Nephron progenitor cell (in vitro differentiated cells): ENCODE data around the gene ENO1.
A peak's percentile ranks its signal among the peaks of the same experiment; 100 is the strongest.

Source experiments
- DNase-seq: peaks from one replicate; pipeline ENCODE4 v3.0.0; 2021
- H3K27ac Mint-ChIP-seq: 2 replicates; pipeline ENCODE4 v1.8.0; 2021; ENCODE audit warnings: mild to moderate bottlenecking, moderate library complexity, mixed read lengths
- H3K27me3 Mint-ChIP-seq: 2 replicates; pipeline ENCODE4 v1.8.0; 2021; ENCODE audit warnings: mild to moderate bottlenecking, low read depth, mixed read lengths; ENCODE audit not compliant: poor library complexity
- H3K36me3 Mint-ChIP-seq: 2 replicates; pipeline ENCODE4 v1.8.0; 2021; ENCODE audit warnings: low read depth, mixed read lengths
- H3K4me1 Mint-ChIP-seq: 2 replicates; pipeline ENCODE4 v1.8.0; 2021; ENCODE audit warnings: mixed read lengths
- H3K4me3 Mint-ChIP-seq: 2 replicates; pipeline ENCODE4 v1.8.0; 2021; ENCODE audit warnings: mild to moderate bottlenecking, moderate library complexity, mixed read lengths
- H3K9me3 Mint-ChIP-seq: 2 replicates; pipeline ENCODE4 v1.8.0; 2021; ENCODE audit warnings: mild to moderate bottlenecking, moderate library complexity, mixed read lengths
- TF ChIP-seq, protein P1 (sequence below): fragments of 200-600 bp; sonication (generic); IDR thresholded peaks from 2 replicates; pipeline ENCODE4 v1.5.0; 2021; ENCODE audit warnings: antibody characterized with exemption

Gene ENO1

DNA sequence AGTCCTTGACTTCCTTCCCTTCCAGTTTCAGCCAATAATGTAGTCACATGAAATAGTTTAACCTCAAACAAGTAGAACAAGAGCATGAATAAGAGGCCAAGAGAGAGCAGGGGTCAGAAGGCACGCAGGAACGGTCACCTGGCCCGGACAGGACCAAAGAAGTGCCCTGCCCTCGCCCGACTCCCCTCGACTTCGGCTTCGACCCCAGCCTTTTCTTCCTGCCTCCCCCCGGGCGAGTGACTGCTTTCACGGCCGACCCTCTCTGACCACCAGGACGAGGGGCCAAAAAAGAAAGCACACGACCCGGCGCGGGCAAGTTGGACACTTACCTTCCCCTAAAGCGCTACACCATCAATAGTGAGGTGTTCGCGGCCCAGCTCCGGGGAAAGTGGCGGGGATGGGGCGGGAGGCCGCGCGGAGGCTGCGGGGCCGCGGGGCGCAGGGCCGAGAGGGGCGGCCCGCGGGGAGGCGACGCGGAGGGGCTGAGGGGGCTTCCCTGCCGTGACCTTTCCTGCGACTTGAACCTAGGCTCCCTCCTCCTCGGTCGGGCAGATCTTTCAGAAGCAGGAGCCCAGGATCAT is 61.6 kb downstream of the ENO1 start:
- TF ChIP-seq, protein P1, sequence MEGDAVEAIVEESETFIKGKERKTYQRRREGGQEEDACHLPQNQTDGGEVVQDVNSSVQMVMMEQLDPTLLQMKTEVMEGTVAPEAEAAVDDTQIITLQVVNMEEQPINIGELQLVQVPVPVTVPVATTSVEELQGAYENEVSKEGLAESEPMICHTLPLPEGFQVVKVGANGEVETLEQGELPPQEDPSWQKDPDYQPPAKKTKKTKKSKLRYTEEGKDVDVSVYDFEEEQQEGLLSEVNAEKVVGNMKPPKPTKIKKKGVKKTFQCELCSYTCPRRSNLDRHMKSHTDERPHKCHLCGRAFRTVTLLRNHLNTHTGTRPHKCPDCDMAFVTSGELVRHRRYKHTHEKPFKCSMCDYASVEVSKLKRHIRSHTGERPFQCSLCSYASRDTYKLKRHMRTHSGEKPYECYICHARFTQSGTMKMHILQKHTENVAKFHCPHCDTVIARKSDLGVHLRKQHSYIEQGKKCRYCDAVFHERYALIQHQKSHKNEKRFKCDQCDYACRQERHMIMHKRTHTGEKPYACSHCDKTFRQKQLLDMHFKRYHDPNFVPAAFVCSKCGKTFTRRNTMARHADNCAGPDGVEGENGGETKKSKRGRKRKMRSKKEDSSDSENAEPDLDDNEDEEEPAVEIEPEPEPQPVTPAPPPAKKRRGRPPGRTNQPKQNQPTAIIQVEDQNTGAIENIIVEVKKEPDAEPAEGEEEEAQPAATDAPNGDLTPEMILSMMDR = no peak

DNA sequence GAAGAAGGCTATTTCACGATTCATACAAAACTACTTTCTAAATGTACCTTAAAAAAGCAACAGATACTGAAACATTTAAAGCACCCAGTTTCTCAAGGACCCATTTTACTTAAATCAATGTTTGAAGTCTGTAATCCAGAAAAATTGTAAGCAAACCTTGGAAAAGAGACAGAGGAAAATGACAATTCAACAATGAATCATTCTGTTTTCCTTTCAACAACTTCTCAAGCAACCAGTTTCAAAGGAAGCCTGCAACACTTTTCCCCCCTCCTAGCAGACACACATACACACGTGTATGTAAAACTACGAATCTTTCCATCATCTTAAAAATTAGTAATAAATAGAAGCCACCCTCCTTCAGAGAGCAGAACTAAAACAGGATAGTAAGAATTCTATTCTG is 62.2 kb downstream of the ENO1 start:
- H3K36me3 Mint-ChIP-seq = no peaks in the 10 kb centered on the region
- no peak for DNase-seq
- TF ChIP-seq, protein P1 = no peak
- peaks cover 3% of the 10 kb centered on the region for H3K27me3 Mint-ChIP-seq
- H3K27ac Mint-ChIP-seq = peak overlapping the region; percentile 97
- no peaks in the 10 kb centered on the region for H3K9me3 Mint-ChIP-seq
- peak overlapping the region; percentile 98 for H3K4me3 Mint-ChIP-seq
- H3K4me1 Mint-ChIP-seq = peaks cover 56% of the 10 kb centered on the region

More for the DNA sequence above, 61.6 kb downstream of the ENO1 start:
- Mint-ChIP-seq H3K4me3 (peak overlapping the region; percentile 98), H3K27ac (peak overlapping the region; percentile 99), H3K9me3 (no peaks in the 10 kb centered on the region), H3K27me3 (peaks cover 3% of the 10 kb centered on the region), H3K4me1 (peaks cover 63% of the 10 kb centered on the region), H3K36me3 (no peaks in the 10 kb centered on the region)
- peak; percentile 41 for DNase-seq

DNA sequence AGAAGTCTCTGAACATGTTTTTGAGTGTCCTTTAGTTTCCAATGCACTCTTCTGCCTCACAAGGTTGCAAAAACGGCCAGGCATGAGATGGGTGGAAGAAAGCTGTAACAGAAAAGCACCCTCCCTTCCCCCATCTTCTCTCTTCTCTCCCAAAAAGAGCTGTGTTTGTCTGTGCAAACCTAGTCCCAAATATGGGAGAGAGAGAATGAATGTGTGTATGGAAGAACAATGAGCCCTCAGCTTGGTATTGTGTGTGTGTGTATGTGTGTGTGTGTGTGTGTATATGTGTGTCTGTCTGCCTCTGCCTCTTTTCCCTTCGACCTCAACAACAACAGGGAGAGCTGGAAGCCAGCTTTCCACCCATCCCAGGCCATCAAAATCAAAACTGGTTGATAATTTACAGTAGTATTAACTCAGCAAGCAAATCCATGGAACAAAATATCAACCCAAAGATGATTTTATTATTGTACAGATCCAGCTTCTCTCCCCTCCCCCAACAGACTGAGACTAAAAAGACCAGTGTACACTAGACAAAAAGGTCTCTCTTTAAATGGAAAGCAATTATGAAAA is 62.8 kb downstream of the ENO1 start:
- no peak for DNase-seq
- peaks cover 3% of the 10 kb centered on the region for H3K27me3 Mint-ChIP-seq
- TF ChIP-seq, protein P1 = no peak
- peak overlapping the region; percentile 97 for H3K27ac Mint-ChIP-seq
- no peaks in the 10 kb centered on the region for H3K9me3 Mint-ChIP-seq
- H3K4me3 Mint-ChIP-seq = peak overlapping the region; percentile 98
- peaks cover 50% of the 10 kb centered on the region for H3K4me1 Mint-ChIP-seq
- H3K36me3 Mint-ChIP-seq = no peaks in the 10 kb centered on the region

DNA sequence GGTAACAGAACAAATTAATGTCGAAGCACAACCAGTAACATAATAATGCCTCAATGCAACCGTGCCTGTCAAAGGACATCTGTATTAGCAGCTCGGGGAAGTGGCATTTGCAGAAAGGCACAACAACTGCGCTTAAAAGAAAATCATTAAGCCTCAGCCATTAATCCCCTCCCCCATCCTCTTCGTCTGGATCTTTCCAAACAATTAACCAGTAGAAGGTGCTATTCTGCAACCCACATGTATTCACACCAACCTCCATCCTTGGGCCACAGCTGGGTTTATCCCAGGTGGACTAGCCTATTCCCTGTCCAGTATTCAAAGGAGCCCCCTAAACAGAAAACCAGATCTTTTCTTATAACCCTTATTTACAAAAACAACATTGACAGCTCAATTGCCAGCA is 63.6 kb downstream of the ENO1 start:
- Mint-ChIP-seq H3K36me3 (no peaks in the 10 kb centered on the region), H3K27ac (peak overlapping the region; percentile 86), H3K4me1 (peaks cover 43% of the 10 kb centered on the region), H3K4me3 (peak overlapping the region; percentile 98), H3K27me3 (peaks cover 3% of the 10 kb centered on the region), H3K9me3 (no peaks in the 10 kb centered on the region)
- no peak for DNase-seq
- TF ChIP-seq, protein P1 = no peak

DNA sequence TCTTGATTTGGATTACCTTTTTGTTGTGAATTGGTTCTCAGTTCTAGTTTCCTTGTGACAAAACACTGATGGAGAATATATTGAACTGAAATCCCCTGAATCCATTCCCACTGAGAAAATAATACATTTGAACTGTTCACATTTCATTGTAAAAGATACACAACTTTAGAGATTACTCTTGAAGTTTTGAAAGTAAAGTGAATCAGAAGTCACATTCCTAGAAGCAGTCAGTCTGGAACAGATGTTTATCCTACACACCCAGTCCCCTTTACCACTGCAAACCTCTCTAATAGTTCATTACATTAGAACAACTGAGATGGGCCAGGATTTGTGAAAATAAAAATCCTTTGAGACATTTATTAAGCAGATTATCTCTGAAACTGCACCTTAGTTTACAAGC is 64.5 kb downstream of the ENO1 start:
- Mint-ChIP-seq H3K9me3 (no peaks in the 10 kb centered on the region), H3K4me1 (peaks cover 45% of the 10 kb centered on the region), H3K36me3 (peaks cover 6% of the 10 kb centered on the region), H3K27me3 (peaks cover 3% of the 10 kb centered on the region), H3K4me3 (peak overlapping the region; percentile 98), H3K27ac (no peak overlapping the region)
- TF ChIP-seq, protein P1 = no peak
- DNase-seq = no peak
